ENCODE data around the gene IRAK2.

- TF ChIP-seq CTCF (IDR thresholded peaks at IDR 0.05) (no peak), POLR2A (IDR thresholded peaks at IDR 0.05) (no peak)
Measured at GRCh38 chr3:10180289-10180688, 15.6 kb downstream of the IRAK2 start.
